Heart right ventricle (tissue), 16 donors: ENCODE measurements around the gene CIAPIN1. TPM values are rescaled to one million over a fixed set of nuclear protein-coding genes. Genes with fewer than 3 reads are reported as not detected.

ENCODE experiments used
- ATAC-seq, 8 donors: fragments of 200-7000 bp; cut with Tn5 transposase; one replicate each; pipeline ENCODE4 v1.9.1; 2020; ENCODE audit warnings: mild to moderate bottlenecking in 8 of 8, moderate library complexity in 8 of 8, moderate number of reproducible peaks in 1 of 8
- DNase-seq, 2 donors: peaks; one replicate each; pipeline ENCODE4 v3.0.0-alpha.2; 2020
- H3K27ac ChIP-seq, 10 donors: fragments of 200-600 bp; sonication (generic) in 2 of 10; one replicate each; pipeline versions ENCODE4 v1.5.0 to v1.8.0; 2020 to 2022; ENCODE audit warnings: mild to moderate bottlenecking in 3 of 10
- H3K27me3 ChIP-seq, 7 donors: fragments of 200-600 bp; one replicate each; pipeline ENCODE4 v1.8.0; 2021 to 2022; ENCODE audit warnings: mild to moderate bottlenecking in 2 of 7
- H3K36me3 ChIP-seq, 9 donors: fragments of 200-600 bp; sonication (generic) in 1 of 9; one replicate each; pipeline versions ENCODE4 v1.5.0 to v1.8.0; 2020 to 2022; ENCODE audit warnings: mild to moderate bottlenecking in 2 of 9
- H3K4me1 ChIP-seq, 9 donors: fragments of 200-600 bp; sonication (generic) in 1 of 9; one replicate each; pipeline versions ENCODE4 v1.5.0 to v1.8.0; 2020 to 2022; ENCODE audit warnings: mild to moderate bottlenecking in 4 of 9
- H3K4me3 ChIP-seq, 10 donors: fragments of 200-600 bp; sonication (generic) in 2 of 10; one replicate each; pipeline versions ENCODE4 v1.5.0 to v1.8.0; 2020 to 2022; ENCODE audit warnings: mild to moderate bottlenecking in 7 of 10, moderate library complexity in 2 of 10
- H3K9me3 ChIP-seq, 11 donors: fragments of 200-600 bp in 10 of 11; sonication (generic) in 2 of 11; one replicate each; pipeline versions ENCODE4 v1.5.0 to v1.8.0; 2013 to 2022; ENCODE audit warnings: mild to moderate bottlenecking in 2 of 11, control low read depth in 1 of 11, moderate library complexity in 1 of 11
- WGBS, 2 donors: extraction: QIAGEN DNeasy Blood & Tissue Kit; methylation state at CpG; one replicate each; pipeline ENCODE4 v1.1.7; 2013; ENCODE audit warnings: inconsistent platforms in 1 of 2; 5-methylcytosine and 5-hydroxymethylcytosine counted together
- intact Hi-C, 10 donors: fragments of 100-400 bp; cut with DNase I; formaldehyde crosslinking; loops; one replicate each; pipeline versions ENCODE4 v1.11.1 to v1.14.2; 2022
- polyA plus RNA-seq, 2 donors: library from polyadenylated mRNA; stranded (reverse); fragments of 200-250 nt; gene quantifications; one replicate each; pipeline ENCODE4 v1.2.3, GENCODE V29; 2013
- total RNA-seq, 10 donors: library from RNA; stranded (reverse); fragmentation: NEBNext Ultra II Directional in 3 of 10; extraction: Animal tissue kit (Norgen Biotek cat#: 25700) in 3 of 10; gene quantifications; one replicate each; pipeline versions ENCODE4 v1.2.1 to v1.2.4, GENCODE V29; 2021 to 2023
- TF ChIP-seq, protein P1 (sequence below), 9 donors: fragments of 200-600 bp; sonication (generic) in 2 of 9; IDR thresholded peaks; one replicate each; pipeline versions ENCODE4 v1.5.0 to v1.8.0; 2021 to 2022; ENCODE audit warnings: antibody characterized with exemption in 9 of 9, mild to moderate bottlenecking in 5 of 9, moderate library complexity in 1 of 9
- donor health status: Arrhythmogenic right ventricular cardiomyopathy.
- donor health status: ischemic (EF 13 %, LVEDD 7.1; RV severe dilation, severe dysfunction).
- donor health status: healthy with polysubstance abuse.
- donor health status: DM: no; HTN: yes; CAD: no.
- donor health status: DM: no; HTN: no; CAD: no.
- donor health status: ischemic (EF 25% LVEDD 6.9; RV normal size, moderate dysfunction).
- donor health status: ischemic (EF 25% LVEDD 5.7; RV mildly dilated, moderate dysfunction).
- donor health status: healthy.
- donor health status: DM: yes; HTN: yes; CAD: no.
- donor health status: Ischemic cardiomyopathy.
- donor health status: ischemic (EF 35%, LVEDD 5.7; RV mildly dilated, moderate dysfunction).
- donor health status: nonischemic (EF 11% LVEDD 7.7; RV severe dilation, severe dysfunction).
- donor health status: DM: yes; HTN: yes; CAD: no.
- donor health status: PGD.
- donor health status: ischemic (EF 29% LVEDD 5.4; RV normal size, mild dysfunction).
- donor health status: nonischemic (EF 23%, LVEDD 6.1; RV moderate dilation, normal function).

CIAPIN1 gene
- total and polyA plus RNA-seq, 12 donors = 20.1 to 75.1 (median 61.0) TPM

DNA sequence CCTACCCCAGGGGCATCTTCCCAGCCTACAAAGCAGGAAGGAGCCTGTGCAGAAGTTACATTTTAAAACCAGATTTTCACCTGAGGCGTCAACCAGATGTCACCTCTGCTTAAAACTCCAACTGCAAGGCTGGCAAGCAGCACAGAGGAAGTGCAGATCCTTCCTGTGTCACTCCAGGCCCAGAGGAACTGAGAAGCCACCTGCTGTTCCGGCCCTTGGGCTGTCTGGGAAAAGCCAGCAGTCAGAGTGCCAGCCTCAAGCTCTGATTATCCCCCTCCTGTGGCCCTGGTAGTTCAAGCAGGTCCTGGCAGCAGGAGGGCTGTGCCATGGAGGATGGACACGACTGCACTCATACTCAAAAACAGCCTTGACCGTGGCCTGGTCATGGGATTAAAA, 25.5 kb upstream of the CIAPIN1 start:
- H3K27ac ChIP-seq = no peak overlapping the region
- no peak for ATAC-seq
- H3K4me3 ChIP-seq = no peak overlapping the region
- DNase-seq = no peak
- no peaks in the 10 kb centered on the region for H3K27me3 ChIP-seq
- H3K36me3 ChIP-seq = peaks cover 0 to 78% (median 57%) of the 10 kb centered on the region in 9 donors
- TF ChIP-seq, protein P1, sequence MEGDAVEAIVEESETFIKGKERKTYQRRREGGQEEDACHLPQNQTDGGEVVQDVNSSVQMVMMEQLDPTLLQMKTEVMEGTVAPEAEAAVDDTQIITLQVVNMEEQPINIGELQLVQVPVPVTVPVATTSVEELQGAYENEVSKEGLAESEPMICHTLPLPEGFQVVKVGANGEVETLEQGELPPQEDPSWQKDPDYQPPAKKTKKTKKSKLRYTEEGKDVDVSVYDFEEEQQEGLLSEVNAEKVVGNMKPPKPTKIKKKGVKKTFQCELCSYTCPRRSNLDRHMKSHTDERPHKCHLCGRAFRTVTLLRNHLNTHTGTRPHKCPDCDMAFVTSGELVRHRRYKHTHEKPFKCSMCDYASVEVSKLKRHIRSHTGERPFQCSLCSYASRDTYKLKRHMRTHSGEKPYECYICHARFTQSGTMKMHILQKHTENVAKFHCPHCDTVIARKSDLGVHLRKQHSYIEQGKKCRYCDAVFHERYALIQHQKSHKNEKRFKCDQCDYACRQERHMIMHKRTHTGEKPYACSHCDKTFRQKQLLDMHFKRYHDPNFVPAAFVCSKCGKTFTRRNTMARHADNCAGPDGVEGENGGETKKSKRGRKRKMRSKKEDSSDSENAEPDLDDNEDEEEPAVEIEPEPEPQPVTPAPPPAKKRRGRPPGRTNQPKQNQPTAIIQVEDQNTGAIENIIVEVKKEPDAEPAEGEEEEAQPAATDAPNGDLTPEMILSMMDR (IDR thresholded peaks at IDR 0.05) = no peak
- intact Hi-C loops = no loop called here
- no peaks in the 10 kb centered on the region for H3K9me3 ChIP-seq
- peaks cover 10 to 47% (median 32%) of the 10 kb centered on the region in 9 donors for H3K4me1 ChIP-seq
- WGBS, 2 donors = 51 to 53% methylated on average over 4 of the region's 4 CpGs

DNA sequence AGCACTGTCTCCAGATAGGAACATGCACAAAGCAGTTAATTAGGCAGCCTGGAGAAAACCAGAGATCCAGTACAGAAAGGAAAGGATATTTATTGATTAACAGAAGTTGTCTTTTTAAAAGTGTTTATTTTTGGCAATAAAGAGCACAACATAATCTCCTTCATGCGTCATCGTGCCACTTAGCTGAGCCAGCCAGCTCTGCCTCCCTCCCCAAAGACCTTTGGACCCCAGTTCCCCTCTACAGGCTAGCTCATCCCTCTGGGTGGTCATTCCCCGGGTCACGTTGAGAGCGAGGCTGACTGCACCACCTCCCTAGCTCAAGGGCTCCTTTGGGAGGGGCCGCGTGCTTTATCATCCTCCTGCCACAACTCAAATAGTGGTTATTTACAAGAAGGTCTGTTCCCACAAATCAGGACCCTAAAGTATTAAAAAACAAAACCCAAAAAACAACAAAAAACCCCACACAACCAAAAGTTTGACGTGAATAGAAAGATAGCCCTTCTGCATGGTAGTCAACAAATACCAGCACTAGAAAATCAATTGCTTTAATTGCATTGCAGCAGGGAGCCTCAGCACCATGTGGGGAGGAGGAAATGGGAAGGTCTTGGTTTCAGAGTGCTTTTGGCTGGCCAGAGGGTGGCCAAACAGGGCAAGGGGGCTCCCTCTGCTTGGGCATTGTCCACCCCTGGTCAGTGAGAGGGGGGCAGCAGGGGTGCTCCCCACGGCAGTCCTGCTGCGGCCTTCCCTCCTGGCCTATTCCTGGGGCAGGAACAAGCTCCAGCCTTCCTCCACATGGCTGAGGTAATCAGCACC, 24.9 kb upstream of the CIAPIN1 start:
- Histone ChIP-seq H3K27me3 (no peaks in the 10 kb centered on the region), H3K36me3 (peaks cover 0 to 84% (median 59%) of the 10 kb centered on the region in 9 donors), H3K4me1 (peaks cover 10 to 41% (median 30%) of the 10 kb centered on the region in 9 donors), H3K27ac (no peak overlapping the region), H3K4me3 (no peak overlapping the region), H3K9me3 (no peaks in the 10 kb centered on the region)
- 67 to 69% methylated on average over 10 of the region's 10 CpGs for WGBS, 2 donors
- intact Hi-C loops = no loop called here
- no peak for ATAC-seq
- TF ChIP-seq, protein P1 (IDR thresholded peaks at IDR 0.05) = no peak
- no peak for DNase-seq

DNA sequence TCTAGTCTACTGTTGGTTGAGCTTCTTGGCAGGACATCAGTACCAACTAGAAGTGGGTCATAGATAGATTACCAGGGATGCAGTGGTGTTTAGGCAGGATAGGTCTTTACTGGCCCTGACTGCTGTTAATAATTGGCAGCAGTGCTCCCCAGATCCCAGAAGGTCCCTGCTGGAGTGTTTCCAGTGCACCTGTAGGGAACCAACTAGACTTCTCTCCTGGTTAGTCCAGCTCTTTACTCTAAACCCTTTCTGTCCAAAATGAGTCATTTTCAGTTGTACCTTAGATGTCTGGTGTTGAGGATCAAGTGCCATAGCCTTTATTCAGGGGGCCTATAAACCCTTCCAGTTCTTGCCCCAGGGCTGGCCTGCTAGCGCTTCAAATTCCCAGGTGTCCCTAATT, 24.0 kb upstream of the CIAPIN1 start:
- no peaks in the 10 kb centered on the region for H3K27me3 ChIP-seq
- 96 to 100% methylated on average over 1 of the region's 1 CpG for WGBS, 2 donors
- DNase-seq (no peak), ATAC-seq (no peak)
- peak overlapping the region in 5 of 10 donors; percentile 2 to 53 (median 33) for H3K27ac ChIP-seq
- peaks cover 10 to 33% (median 21%) of the 10 kb centered on the region in 9 donors for H3K4me1 ChIP-seq
- TF ChIP-seq, protein P1 (IDR thresholded peaks at IDR 0.05) = no peak
- H3K36me3 ChIP-seq = peaks cover 0 to 92% (median 68%) of the 10 kb centered on the region in 9 donors
- no peak overlapping the region for H3K4me3 ChIP-seq
- intact Hi-C loops = no loop called here
- no peaks in the 10 kb centered on the region for H3K9me3 ChIP-seq

DNA sequence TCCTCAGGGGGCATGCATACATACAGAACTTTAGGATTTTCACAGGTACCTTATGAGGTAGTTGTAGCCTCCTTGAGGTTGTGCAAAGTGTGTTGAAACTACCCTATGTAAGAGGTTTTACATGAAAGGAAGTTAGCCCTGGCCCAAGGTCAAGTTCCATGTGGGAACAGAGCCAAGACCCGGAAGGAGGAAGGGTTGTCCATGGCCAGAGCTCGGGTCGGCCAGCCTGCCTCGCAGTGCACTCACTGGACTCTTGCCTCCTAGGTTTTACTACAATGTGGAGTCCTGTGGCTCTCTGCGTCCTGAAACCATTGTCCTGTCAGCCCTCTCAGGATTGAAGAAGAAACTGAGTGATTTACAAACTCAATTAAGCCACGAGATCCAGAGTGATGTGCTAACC, 23.5 kb upstream of the CIAPIN1 start:
- 9 to 22% methylated on average over 6 of the region's 6 CpGs for WGBS, 2 donors
- Histone ChIP-seq H3K36me3 (peaks cover 0 to 97% (median 70%) of the 10 kb centered on the region in 9 donors), H3K27ac (peak overlapping the region in 5 of 10 donors; percentile 2 to 53 (median 33)), H3K4me3 (no peak overlapping the region), H3K9me3 (no peaks in the 10 kb centered on the region), H3K4me1 (peaks cover 10 to 28% (median 16%) of the 10 kb centered on the region in 9 donors), H3K27me3 (no peaks in the 10 kb centered on the region)
- peak; percentile 29 to 78 (median 68) for ATAC-seq
- TF ChIP-seq, protein P1 (IDR thresholded peaks at IDR 0.05) = peak in 1 of 9 donors; percentile 8
- intact Hi-C loops = no loop called here
- DNase-seq = peak; percentile 66 to 76
